Upper lobe of right lung (tissue), 1 donor: ENCODE data around the gene PIK3AP1. TPM values are rescaled to one million over a fixed set of nuclear protein-coding genes. Genes with fewer than 3 reads are reported as not detected.
"Not testable (repeated sequence)": the region's sequence is repeated elsewhere in the genome, so short reads cannot be mapped to it uniquely, and the experiment has no call there.

Experiments
- ATAC-seq: fragments of 200-7000 bp; cut with Tn5 transposase; one replicate; pipeline ENCODE4 v1.9.1; 2020; ENCODE audit warnings: mild to moderate bottlenecking, moderate library complexity
- DNase-seq: peaks from one replicate; pipeline ENCODE4 v3.0.0-alpha.2; 2020
- H3K27ac ChIP-seq: fragments of 200-600 bp; one replicate; pipeline ENCODE4 v1.8.0; 2022
- H3K27me3 ChIP-seq: fragments of 200-600 bp; one replicate; pipeline ENCODE4 v1.8.0; 2022; ENCODE audit warnings: mild to moderate bottlenecking
- H3K36me3 ChIP-seq: fragments of 200-600 bp; one replicate; pipeline ENCODE4 v1.8.0; 2022
- H3K4me1 ChIP-seq: fragments of 200-600 bp; one replicate; pipeline ENCODE4 v1.8.0; 2022
- H3K4me3 ChIP-seq: fragments of 200-600 bp; one replicate; pipeline ENCODE4 v1.8.0; 2022; ENCODE audit warnings: mild to moderate bottlenecking
- H3K9me3 ChIP-seq: fragments of 200-600 bp; one replicate; pipeline ENCODE4 v1.8.0; 2022
- intact Hi-C: fragments of 100-400 bp; cut with DNase I; formaldehyde crosslinking; loops from one replicate; pipeline ENCODE4 v1.11.0; 2022
- total RNA-seq: library from RNA; stranded (reverse); fragmentation: NEBNext Ultra II Directional; extraction: Animal tissue kit (Norgen Biotek cat#: 25700); gene quantifications from one replicate; pipeline ENCODE4 v1.2.1, GENCODE V29; 2021
- TF ChIP-seq, protein P1 (sequence below): fragments of 200-600 bp; IDR thresholded peaks from one replicate; pipeline ENCODE4 v1.8.0; 2022; ENCODE audit warnings: antibody characterized with exemption
- donor health status: DM: no; HTN: yes; CAD: no; lungs with severe emphysema.

PIK3AP1 gene
- total RNA-seq, 1 donor from 2014 or later, result 65.2 TPM

DNA sequence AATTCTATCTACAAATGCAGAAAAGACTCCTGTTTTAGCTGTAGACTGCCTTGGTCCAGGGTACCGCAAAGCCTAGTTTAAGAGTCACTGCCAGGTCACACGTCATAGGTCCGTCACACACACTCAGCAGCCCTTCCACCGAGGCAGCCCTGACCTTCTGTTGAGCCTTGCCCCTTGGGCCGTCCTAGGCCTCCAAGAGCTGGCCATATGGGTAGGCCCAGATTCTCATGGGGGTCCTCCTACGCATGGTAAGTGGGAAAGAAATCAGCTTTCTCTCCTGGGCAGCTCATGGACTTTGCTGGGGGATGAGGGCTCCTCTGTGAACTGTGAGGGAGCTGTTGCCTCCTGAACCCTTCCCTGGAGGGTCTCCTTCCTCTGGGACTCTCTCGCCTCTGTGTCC, 19.8 kb upstream of the PIK3AP1 start:
- ATAC-seq (no peak), DNase-seq (no peak)
- no peak overlapping the region for H3K4me3 ChIP-seq
- TF ChIP-seq, protein P1, sequence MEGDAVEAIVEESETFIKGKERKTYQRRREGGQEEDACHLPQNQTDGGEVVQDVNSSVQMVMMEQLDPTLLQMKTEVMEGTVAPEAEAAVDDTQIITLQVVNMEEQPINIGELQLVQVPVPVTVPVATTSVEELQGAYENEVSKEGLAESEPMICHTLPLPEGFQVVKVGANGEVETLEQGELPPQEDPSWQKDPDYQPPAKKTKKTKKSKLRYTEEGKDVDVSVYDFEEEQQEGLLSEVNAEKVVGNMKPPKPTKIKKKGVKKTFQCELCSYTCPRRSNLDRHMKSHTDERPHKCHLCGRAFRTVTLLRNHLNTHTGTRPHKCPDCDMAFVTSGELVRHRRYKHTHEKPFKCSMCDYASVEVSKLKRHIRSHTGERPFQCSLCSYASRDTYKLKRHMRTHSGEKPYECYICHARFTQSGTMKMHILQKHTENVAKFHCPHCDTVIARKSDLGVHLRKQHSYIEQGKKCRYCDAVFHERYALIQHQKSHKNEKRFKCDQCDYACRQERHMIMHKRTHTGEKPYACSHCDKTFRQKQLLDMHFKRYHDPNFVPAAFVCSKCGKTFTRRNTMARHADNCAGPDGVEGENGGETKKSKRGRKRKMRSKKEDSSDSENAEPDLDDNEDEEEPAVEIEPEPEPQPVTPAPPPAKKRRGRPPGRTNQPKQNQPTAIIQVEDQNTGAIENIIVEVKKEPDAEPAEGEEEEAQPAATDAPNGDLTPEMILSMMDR, result no peak
- H3K27ac ChIP-seq, result no peak overlapping the region
- intact Hi-C loops, result no loop called here
- no peaks in the 10 kb centered on the region for H3K9me3 ChIP-seq
- H3K4me1 ChIP-seq, result no peaks in the 10 kb centered on the region
- no peaks in the 10 kb centered on the region for H3K27me3 ChIP-seq
- no peaks in the 10 kb centered on the region for H3K36me3 ChIP-seq

DNA sequence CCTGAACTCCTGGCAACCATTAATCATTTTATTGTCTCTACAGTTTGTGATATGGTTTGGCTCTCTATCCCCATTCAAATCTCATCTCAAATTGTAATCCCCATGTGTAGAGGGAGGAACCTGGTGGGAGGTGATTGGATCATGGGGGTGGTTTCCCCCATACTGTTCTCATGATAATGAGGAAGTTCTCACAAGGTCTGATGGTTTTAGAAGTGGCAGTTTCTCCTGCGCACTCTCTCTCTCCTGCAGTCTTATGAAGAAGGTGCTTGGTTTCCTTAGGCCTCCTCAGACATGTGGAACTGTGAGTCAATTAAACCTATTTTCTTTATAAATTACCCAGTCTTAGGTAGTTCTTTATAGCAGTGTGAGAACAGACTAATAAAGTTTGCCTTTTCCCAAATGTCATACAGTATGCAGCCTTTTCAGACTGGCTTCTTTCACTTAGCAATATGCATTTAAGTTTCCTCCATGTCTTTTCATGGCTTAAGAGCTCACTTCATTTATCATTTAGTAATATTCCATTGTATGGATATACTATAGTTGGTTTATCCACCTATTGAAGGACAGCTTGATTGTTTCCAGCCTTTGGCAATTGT, 17.1 kb upstream of the PIK3AP1 start:
- DNase-seq, H3K27ac ChIP-seq, H3K4me3 ChIP-seq, H3K4me1 ChIP-seq, H3K27me3 ChIP-seq, H3K9me3 ChIP-seq, H3K36me3 ChIP-seq, intact Hi-C loops: not testable (repeated sequence)
- ATAC-seq, result peak; percentile 33

DNA sequence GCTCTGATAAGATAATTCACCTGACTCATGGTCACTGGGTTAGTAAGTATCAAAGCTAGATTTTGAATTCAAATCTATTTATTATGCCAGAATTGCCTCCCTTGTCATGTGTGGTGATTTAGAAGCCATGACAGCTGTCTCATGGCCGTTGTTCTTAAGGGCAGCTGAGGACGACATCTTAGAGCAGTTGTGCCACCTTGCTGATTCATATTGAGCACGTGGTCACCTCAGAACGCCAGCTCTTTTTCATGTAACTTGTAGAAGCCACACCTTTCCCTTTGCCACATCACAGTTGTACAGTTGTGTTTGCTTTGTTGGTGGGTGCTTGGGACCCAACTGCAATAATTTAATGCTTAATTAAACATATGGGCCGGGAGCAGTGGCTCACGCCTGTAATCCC, 4.3 kb upstream of the PIK3AP1 start:
- peaks cover 10% of the 10 kb centered on the region for H3K4me1 ChIP-seq

DNA sequence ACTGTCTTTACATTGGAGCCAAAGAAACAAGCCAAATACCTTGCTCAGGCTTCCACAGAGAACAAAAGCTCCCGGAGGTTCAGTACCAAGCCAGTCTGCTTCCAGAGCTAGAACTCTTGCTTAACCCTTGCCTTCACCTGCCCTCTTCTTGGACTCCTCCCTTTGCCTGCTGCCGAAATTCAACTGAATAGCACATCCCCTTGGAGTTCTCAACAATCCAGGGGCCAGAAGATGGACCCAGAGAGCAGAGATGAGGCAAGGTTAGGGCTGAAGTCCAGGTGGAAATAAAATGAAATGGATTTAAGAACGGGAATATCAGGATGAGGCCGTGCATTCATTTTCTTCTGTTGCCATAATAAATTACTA, 876 bp upstream of the PIK3AP1 start:
- intact Hi-C loops, result no loop called here
- H3K36me3 ChIP-seq, result no peaks in the 10 kb centered on the region
- no peak for DNase-seq
- TF ChIP-seq, protein P1, result no peak
- ATAC-seq, result no peak
- peaks cover 10% of the 10 kb centered on the region for H3K4me1 ChIP-seq
- H3K4me3 ChIP-seq, result no peak overlapping the region
- no peaks in the 10 kb centered on the region for H3K9me3 ChIP-seq
- no peak overlapping the region for H3K27ac ChIP-seq
- H3K27me3 ChIP-seq, result no peaks in the 10 kb centered on the region

More for the DNA sequence above, 4.3 kb upstream of the PIK3AP1 start:
- ATAC-seq (no peak), DNase-seq (no peak)
- TF ChIP-seq, protein P1, result no peak
- Histone ChIP-seq H3K27me3 (no peaks in the 10 kb centered on the region), H3K27ac (no peak overlapping the region), H3K36me3 (no peaks in the 10 kb centered on the region), H3K9me3 (no peaks in the 10 kb centered on the region), H3K4me3 (no peak overlapping the region)
- intact Hi-C loops, result no loop called here

- H3K27ac ChIP-seq, result peak overlapping the region; percentile 66
- DNase-seq, result peak; percentile 87
These were observed 378 bp downstream of the PIK3AP1 start for GRCh38 chr10:96719850-96720421.

DNA sequence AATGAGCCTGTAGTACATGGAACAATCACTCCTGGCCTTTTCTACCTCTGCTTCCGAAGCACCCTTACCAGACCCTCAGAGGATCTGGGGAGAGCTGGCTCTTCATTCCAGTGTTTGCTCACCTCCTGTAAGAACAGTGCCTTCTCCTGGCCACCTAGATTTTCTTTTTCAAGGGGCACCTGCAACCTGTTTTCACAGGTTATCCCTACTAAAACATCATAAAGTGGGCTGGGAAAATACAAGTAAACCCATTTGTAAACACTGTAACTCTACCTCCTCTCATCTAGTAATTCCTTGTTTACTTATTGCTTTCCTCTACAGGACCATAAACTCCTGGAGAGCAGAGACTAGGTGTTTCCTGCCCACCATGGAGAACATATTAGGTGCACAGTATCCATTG, 1.1 kb downstream of the PIK3AP1 start:
- Histone ChIP-seq H3K36me3 (no peaks in the 10 kb centered on the region), H3K27me3 (no peaks in the 10 kb centered on the region), H3K4me1 (peaks cover 10% of the 10 kb centered on the region), H3K27ac (no peak overlapping the region), H3K4me3 (peak overlapping the region; percentile 62), H3K9me3 (no peaks in the 10 kb centered on the region)
- ATAC-seq (no peak), DNase-seq (no peak)
- intact Hi-C loops, result no loop called here
- TF ChIP-seq, protein P1, result no peak

More at GRCh38 chr10:96719850-96720421, 378 bp downstream of the PIK3AP1 start:
- no peaks in the 10 kb centered on the region for H3K27me3 ChIP-seq
- no peaks in the 10 kb centered on the region for H3K9me3 ChIP-seq
- TF ChIP-seq, protein P1, result peak; percentile 40
- intact Hi-C loops, result no loop called here
- H3K4me1 ChIP-seq, result peaks cover 10% of the 10 kb centered on the region
- H3K36me3 ChIP-seq, result no peaks in the 10 kb centered on the region
- peak; percentile 85 for ATAC-seq
- H3K4me3 ChIP-seq, result peak overlapping the region; percentile 62
